Measurements from ENCODE around the gene LIMS1. TPM values are rescaled to one million over a fixed set of nuclear protein-coding genes. Genes with fewer than 3 reads are reported as not detected.

The LIMS1 gene
- total RNA-seq, 2 donors from 2014 or later = 82.9 to 90.4 TPM

DNA sequence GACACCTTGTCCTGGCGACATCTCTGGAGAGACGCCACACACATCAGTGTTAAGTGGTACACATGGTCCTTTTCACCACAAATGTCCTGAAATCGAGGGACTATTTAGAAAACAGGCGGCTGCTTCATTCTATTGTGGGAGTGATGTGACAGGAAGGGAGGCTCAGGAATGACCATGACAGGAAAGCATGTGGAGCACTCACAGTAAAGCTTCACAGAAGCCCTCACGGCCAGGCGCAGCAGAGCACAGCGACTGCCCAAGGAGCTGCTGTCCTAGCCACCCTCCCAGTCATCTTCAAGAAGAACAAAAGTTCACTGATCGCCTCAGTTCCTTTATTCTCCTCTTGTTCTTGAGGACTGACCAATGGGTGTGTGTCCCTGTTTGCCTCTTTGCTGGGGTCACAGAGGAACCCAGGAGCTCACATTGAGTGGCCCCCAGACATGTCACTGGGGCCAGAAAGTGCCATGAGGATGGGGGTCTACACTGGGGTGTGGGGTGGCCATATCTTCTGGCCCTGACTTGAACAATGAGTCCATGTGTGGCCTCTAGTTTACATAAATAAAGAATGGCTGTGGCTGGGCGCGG lies 100.4 kb downstream of the LIMS1 start:
- WGBS = 75% methylated on average over 10 of the region's 10 CpGs
- Histone ChIP-seq H3K27me3 (replicated peaks; ENCODE audit: insufficient read depth) (no peaks in the 10 kb centered on the region), H3K9me3 (no peaks in the 10 kb centered on the region), H3K36me3 (no peaks in the 10 kb centered on the region), H3K4me1 (replicated peaks) (peaks cover 21% of the 10 kb centered on the region), H3K27ac (peak overlapping the region in 1 of 2 donors; percentile 60), H3K4me3 (no peak overlapping the region)
- TF ChIP-seq, protein P1, sequence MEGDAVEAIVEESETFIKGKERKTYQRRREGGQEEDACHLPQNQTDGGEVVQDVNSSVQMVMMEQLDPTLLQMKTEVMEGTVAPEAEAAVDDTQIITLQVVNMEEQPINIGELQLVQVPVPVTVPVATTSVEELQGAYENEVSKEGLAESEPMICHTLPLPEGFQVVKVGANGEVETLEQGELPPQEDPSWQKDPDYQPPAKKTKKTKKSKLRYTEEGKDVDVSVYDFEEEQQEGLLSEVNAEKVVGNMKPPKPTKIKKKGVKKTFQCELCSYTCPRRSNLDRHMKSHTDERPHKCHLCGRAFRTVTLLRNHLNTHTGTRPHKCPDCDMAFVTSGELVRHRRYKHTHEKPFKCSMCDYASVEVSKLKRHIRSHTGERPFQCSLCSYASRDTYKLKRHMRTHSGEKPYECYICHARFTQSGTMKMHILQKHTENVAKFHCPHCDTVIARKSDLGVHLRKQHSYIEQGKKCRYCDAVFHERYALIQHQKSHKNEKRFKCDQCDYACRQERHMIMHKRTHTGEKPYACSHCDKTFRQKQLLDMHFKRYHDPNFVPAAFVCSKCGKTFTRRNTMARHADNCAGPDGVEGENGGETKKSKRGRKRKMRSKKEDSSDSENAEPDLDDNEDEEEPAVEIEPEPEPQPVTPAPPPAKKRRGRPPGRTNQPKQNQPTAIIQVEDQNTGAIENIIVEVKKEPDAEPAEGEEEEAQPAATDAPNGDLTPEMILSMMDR (IDR thresholded peaks at IDR 0.05) = no peak
- TF ChIP-seq POLR2AphosphoS5 (IDR thresholded peaks at IDR 0.05) = no peak
- no peak for TF ChIP-seq POLR2A (IDR thresholded peaks at IDR 0.05)
- no peak for DNase-seq (ENCODE audit: low spot score)
- intact Hi-C loops (cut with DNase I) = no loop called here

DNA sequence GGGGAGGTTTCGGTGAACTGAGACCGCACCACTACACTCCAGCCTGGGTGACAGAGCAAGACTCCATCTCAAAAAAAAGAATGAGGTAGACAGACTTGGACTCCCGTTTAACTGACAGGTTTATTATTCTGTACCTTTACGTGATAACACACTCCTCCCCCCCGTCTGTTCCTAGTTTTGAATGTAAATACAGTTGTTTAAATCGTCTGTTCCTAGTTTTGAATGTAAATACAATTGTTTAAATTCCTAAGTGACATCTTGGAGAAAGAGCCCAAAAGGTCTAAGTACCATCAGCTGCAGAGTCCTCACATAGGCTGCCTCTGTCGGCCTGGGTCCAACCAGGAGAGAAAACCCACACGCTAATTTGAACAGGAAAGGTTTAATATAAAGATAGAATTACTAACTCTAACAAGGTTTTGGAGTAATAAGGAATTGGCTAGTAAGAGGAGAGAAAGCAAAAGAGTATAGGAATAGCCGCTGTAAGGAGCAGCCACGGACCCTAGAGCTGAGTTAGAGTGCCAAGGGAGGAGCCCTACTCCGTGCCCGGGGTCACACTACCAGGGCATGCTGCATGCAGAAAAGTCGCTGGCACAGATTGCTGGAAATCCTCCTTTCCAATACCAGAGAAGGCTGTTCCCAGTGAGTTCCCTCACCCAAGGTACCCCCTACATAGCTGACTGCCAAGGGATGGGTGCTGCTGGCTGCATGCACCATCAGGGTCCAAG lies 101.5 kb downstream of the LIMS1 start:
- intact Hi-C loops (cut with DNase I) = loop anchor here (1.0 kb wide), 1 partner anchor 28 kb away; no protein-coding TSS in a partner anchor
- H3K27ac ChIP-seq = no peak overlapping the region
- 63% methylated on average over 13 of the region's 13 CpGs for WGBS

DNA sequence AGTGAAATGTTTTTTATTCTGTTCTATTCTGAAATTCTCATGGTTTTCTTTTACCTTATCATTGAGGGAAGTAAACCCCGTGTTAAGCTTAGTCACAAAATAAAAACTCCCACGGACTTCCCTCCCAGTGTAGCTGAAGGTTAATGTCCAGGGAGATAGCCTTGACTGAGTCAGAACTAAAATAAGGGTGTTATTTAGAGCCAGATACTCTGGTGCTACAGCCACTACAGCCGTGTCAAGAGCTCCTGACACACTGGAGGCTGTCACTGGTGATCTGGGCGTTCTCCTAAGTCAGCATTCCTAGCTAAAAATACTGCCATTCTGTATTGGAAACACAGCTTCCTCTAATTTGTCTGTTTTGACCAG lies 103.0 kb downstream of the LIMS1 start:
- WGBS = 56% methylated on average over 4 of the region's 4 CpGs
- intact Hi-C loops (cut with DNase I) = no loop called here

More for the DNA sequence above, 101.5 kb downstream of the LIMS1 start:
- TF ChIP-seq POLR2AphosphoS5 (IDR thresholded peaks at IDR 0.05) (no peak), POLR2A (IDR thresholded peaks at IDR 0.05) (no peak)
- TF ChIP-seq, protein P1 (IDR thresholded peaks at IDR 0.05) = no peak
- DNase-seq (ENCODE audit: low spot score) = no peak
- Histone ChIP-seq H3K4me3 (no peak overlapping the region), H3K27me3 (replicated peaks; ENCODE audit: insufficient read depth) (no peaks in the 10 kb centered on the region), H3K9me3 (no peaks in the 10 kb centered on the region), H3K4me1 (replicated peaks) (peaks cover 21% of the 10 kb centered on the region), H3K36me3 (no peaks in the 10 kb centered on the region)

DNA sequence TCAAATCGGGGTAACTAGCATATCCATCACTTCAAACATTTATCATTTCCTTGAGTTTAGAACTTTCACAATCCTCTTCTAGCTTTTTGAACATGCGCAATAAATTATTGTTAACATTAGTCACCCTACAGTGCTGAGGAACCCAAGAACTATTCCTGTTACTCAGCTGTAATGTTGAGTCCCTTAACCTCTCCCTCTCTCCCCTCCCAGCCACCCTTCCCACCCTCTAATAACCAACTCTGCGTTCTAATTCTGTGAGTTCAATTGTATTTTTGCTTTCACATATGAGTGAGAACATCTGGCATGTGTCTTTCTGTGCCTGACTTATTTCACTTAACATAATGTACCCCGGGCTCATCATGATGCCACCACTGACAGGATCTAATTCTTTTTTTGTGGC lies 106.5 kb downstream of the LIMS1 start:
- no peaks in the 10 kb centered on the region for H3K36me3 ChIP-seq
- 72% methylated on average over 4 of the region's 4 CpGs for WGBS
- no peaks in the 10 kb centered on the region for H3K27me3 ChIP-seq (replicated peaks; ENCODE audit: insufficient read depth)
- no peak overlapping the region for H3K27ac ChIP-seq
- H3K9me3 ChIP-seq = no peaks in the 10 kb centered on the region
- H3K4me3 ChIP-seq = no peak overlapping the region
- TF ChIP-seq POLR2A (IDR thresholded peaks at IDR 0.05) (no peak), POLR2AphosphoS5 (IDR thresholded peaks at IDR 0.05) (no peak)
- TF ChIP-seq, protein P1 (IDR thresholded peaks at IDR 0.05) = no peak
- intact Hi-C loops (cut with DNase I) = no loop called here
- DNase-seq (ENCODE audit: low spot score) = no peak
- H3K4me1 ChIP-seq (replicated peaks) = no peaks in the 10 kb centered on the region

More for the DNA sequence above, 103.0 kb downstream of the LIMS1 start:
- no peak overlapping the region for H3K4me3 ChIP-seq
- no peaks in the 10 kb centered on the region for H3K27me3 ChIP-seq (replicated peaks; ENCODE audit: insufficient read depth)
- H3K4me1 ChIP-seq (replicated peaks) = peaks cover 16% of the 10 kb centered on the region
- H3K9me3 ChIP-seq = no peaks in the 10 kb centered on the region
- DNase-seq (ENCODE audit: low spot score) = no peak
- TF ChIP-seq, protein P1 (IDR thresholded peaks at IDR 0.05) = no peak
- TF ChIP-seq POLR2A (IDR thresholded peaks at IDR 0.05) (no peak), POLR2AphosphoS5 (IDR thresholded peaks at IDR 0.05) (no peak)
- no peak overlapping the region for H3K27ac ChIP-seq
- no peaks in the 10 kb centered on the region for H3K36me3 ChIP-seq

DNA sequence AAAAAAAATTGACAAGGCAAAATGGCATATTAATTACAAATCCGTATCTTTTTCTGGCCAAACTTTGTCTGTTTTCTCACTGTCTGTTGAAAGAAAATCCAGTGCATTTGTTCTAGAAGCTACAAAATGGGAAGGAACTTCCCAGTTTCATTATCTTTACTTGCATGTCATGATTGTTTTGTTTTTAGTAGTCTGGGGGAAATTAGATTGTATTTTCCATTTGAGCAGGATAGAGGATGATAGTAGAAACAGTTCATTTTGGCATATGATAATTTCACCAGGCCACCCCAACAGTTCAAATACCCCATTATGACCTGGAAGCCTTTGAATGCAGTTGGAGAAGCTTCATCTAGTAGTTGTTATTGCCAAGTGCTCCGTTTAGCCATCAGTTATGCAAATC lies 107.5 kb downstream of the LIMS1 start:
- WGBS = 58% methylated on average over 2 of the region's 2 CpGs
- TF ChIP-seq POLR2A (IDR thresholded peaks at IDR 0.05) (no peak), POLR2AphosphoS5 (IDR thresholded peaks at IDR 0.05) (no peak)
- TF ChIP-seq, protein P1 (IDR thresholded peaks at IDR 0.05) = no peak
- no peaks in the 10 kb centered on the region for H3K27me3 ChIP-seq (replicated peaks; ENCODE audit: insufficient read depth)
- no peak overlapping the region for H3K4me3 ChIP-seq
- H3K9me3 ChIP-seq = no peaks in the 10 kb centered on the region
- no peak overlapping the region for H3K27ac ChIP-seq
- DNase-seq (ENCODE audit: low spot score) = no peak
- H3K4me1 ChIP-seq (replicated peaks) = no peaks in the 10 kb centered on the region
- H3K36me3 ChIP-seq = no peaks in the 10 kb centered on the region
- intact Hi-C loops (cut with DNase I) = no loop called here

All from prostate gland (tissue), 2 donors.